GM21447 (cell line): ENCODE data around the gene LDLRAD3.

ENCODE experiments used
- ATAC-seq: cut with Tn5 transposase; IDR thresholded peaks from one replicate; pipeline ENCODE4 v1.9.1; 2021; ENCODE audit not compliant: unreplicated experiment

LDLRAD3 gene

DNA sequence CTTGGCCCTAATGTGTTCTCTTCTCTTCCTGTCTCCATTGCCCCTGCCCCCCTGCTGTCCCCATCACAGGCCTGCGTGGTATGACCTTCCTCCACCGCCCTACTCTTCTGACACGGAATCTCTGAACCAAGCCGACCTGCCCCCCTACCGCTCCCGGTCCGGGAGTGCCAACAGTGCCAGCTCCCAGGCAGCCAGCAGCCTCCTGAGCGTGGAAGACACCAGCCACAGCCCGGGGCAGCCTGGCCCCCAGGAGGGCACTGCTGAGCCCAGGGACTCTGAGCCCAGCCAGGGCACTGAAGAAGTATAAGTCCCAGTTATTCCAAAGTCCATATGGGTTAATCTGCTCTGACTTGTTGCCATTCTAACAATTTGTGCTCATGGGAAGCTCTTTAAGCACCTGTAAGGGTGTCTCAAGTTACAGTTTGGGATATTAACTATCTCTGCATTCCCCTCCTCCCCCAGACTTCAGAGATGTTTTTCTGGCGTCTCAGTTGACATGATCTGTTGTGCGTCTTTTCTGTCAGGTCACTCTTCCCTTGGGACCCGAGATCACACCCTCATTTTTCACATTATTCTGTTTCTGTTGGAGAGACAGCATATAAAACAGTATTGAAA, 285.3 kb downstream of the LDLRAD3 start:
- ATAC-seq: no peak

DNA sequence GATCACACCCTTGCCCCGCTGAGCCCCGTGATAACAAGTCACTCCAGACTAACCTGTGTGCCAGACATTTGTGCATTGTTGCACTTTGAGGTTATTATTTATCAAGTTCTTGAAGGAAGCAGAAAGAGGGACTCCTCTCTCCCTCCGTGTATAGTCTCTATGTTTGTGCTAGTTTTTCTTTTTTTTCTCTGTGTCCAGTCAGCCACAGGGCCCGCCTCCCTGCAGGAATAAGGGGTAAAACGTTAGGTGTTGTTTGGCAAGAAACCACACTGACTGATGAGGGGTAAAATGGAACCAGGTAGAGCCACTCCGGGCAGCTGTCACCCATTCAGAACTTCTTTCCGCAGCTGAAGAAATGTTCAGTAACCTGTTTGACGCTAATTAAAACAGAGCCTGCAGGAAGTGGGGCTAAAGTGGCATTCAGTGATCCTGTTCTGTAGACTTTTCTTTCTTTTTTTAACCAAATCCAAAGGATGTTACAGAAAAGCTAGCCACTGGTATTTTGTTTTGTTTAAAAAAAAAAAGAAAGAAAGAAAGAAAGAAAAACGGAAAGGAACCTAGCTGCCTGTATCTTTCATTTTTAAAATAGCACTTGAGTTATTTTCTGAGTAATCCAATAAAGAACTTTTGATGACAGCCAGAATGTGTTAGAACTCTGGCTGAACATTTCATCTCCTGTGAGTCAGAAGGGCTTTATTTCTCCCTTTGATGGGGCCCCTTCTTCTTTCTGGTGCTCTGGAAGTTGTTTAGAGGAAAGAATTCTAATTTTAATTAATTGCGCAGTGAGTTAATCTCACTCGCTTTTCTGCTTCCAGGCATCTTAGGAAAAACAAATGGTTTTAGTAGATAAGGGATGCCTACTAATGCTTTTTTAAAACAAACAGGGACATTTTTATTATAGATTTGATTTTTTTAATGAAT, 287.2 kb downstream of the LDLRAD3 start:
- no peak for ATAC-seq

DNA sequence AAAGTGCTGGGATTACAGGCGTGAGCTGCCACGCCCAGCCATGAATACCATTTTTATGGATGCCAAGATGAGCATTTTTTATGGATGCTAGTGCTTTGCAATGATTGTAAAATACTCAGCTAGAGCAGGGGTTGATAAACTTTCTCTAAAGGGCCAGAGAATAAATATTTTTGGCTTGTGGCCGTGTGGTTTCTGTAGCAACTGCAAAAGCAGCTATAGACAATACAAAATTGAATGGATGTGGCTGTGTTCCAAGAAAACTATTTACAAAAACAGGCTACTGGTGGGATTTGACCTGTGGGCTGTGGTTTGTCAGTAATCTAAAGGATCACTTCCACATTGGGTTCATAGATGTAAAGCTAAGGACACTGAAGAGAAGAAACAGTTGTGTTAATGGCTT, 289.3 kb downstream of the LDLRAD3 start:
- ATAC-seq: no peak

DNA sequence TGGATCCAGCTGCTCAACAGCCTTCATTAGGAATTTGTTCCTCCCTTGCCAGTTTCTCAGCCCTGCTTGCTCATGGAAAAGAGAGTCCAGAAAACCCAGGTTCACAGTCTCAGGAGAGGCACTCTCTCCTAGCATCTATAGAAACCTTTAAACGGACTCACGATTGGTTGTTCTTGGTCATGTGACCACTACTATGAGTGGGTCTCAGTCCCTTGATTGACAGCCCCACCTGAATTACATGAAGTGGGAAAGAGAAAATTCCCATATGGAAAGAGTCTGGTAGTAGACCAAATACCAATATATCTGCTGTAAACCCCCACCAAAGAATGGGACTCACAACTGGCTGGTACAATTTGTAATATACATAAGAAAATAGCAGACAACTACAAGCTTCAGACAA, 291.0 kb downstream of the LDLRAD3 start:
- no peak for ATAC-seq

GRCh38 chr11:36235750-36236149, 291.9 kb downstream of the LDLRAD3 start:
- ATAC-seq: no peak

DNA sequence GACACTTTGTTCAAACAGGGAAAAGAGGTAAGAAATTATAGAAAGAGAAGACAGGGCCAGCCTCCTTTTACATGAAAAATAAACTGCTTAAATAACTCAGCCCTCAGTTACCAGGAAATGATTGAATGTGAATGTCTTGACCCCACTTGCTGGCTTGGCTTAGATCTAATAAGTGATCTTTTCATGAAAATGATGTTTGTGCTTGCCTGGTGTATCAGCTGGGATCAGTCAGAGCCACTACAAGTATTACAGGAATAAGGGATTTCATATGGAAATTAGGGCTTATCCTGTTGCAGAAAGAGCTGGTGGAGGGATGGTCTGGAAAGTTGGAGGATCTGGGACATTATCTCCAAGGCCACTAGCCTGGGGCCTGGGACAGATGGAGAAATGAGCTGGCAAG, 293.5 kb downstream of the LDLRAD3 start:
- ATAC-seq: no peak

DNA sequence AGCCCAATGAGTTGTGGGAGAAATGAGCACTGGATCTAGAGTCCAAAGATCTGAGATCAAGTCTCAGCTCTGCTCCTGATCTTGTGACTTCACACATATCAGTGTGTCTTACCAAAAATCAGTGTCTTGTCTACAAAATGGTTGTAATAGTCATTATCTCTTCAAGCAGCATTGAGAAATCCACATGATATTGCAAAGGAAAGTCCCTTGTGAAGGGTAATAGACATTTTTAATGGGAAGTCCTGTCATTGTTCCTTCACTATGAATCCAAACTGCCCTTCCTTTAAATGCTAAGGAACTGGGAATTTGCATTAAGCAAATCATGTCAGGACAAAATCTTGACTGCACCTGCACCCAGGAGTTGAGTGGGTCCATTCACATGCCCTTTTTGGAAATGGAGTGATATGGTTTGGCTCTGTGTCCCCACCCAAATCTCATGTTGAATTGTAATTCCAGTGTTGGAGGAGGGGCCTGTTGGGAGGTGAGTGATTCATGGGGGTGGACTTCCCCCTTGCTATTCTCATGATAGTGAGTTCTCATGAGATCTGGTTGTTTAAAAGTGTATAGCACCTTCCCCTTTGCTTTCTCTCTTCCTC, 294.3 kb downstream of the LDLRAD3 start:
- no peak for ATAC-seq

DNA sequence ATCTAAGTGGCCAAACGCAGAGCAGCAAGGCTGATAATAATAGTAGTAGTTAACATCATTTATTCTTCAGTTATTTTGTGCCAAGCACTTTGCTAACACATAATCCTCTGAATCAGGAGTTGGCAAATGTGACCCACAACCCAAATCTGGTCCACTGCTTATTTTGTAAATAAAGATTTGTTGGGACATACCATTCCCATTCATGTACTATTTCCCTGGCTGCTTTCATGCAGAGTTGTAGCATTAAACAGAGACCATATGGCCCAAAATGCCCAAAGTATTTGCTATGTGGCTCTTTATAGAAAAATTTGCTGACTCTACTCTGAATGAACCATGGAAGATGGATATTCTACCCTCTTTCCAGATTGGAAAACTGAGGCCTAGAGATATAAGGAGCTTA, 295.0 kb downstream of the LDLRAD3 start:
- no peak for ATAC-seq

DNA sequence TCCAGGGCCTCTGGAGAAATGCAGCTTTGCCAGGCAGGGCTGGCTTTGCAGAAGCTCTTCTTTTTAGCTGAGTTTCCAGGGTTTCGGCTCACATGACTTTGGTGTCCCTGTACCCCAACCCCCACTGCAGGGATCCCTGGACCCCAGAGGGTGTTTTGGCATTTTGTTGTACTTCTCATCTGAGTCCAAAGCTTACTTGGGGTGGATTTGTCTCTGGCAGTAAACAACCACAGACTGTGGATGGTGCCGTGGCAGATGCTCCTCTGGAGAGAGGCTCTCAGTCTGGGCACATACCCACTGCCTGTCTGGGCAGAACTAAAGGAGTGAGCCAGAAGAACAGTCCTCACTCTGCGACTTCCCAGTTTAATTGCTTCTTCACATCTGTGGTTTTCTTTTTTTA, 295.8 kb downstream of the LDLRAD3 start:
- no peak for ATAC-seq

- no peak for ATAC-seq
Observed at GRCh38 chr11:36240173-36240572, 296.3 kb downstream of the LDLRAD3 start.

DNA sequence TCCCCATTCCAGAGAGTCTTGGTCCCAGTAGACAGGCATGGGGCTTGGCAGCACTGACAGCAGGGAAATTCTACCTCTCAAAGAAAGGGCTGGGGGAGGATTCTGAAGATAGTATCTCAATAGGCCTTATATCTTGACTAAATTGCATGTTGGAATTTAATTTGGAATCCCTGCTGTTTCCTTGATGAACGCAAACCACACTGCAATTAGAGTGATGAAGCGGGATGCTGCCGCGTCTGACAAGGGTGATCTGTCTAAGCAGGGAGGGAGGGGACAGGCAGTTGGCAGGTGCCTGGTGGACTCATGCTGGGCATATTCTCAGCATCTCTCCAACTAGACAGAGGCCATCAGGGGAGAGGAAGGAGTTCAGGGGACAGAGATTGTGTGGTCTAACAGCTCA, 296.9 kb downstream of the LDLRAD3 start:
- no peak for ATAC-seq

DNA sequence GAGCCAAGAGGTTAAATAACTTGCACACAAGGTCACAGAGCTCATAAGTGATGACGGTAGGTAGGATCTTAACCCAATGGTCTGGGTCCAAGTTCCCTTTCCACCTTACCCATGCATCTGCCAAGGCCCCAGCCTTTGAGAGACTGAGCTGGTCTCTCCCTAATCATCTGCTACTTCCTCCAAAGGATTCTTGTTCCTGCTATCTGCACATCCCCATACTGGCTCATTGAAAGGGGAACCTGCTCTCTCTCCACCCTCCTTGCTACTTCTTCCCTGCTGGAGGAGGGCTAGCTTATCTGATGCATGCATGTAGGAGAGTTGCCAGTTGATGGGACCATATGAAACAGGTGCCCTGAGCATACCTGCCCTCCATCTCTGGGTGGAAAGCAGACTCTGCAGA, 297.6 kb downstream of the LDLRAD3 start:
- ATAC-seq: no peak

DNA sequence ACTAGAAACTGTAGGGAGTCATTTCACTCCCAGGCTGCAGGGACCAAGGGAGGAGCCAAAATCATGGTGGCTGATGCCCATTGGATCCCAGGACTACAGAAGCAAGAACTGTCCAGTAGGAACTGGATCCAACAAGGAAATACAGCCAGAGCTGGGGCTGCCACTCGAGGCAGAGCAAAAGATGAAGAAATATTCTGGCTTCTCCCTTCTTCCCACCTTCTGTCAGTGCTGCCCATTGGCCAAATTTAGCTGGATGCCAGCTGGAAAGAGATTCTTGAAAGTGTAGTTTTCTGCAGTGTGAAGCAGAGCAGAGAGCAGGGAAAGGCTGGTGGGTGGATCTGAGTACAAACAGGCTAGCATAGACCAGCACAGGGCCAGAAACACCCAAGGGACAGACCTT, 299.8 kb downstream of the LDLRAD3 start:
- no peak for ATAC-seq

GRCh38 chr11:36247493-36247892, 303.6 kb downstream of the LDLRAD3 start:
- ATAC-seq: no peak

DNA sequence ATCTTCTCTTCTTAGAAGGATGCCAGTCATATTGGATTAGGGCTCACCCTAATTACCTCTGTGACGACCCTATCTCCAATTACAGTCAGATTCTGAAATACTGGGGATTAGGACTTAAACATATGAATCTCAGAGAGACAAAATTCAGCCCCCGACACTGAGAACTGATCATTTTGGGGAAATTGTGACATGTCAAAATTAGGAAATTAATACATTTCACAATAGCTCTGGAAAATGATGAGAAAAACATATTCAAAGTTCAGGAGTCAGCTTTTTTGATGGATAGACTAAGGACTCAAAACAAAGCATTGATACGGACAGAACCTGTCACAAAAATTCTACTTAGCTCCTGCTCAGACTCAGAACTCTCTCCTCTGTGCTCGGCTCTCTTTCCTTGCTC, 304.6 kb downstream of the LDLRAD3 start:
- no peak for ATAC-seq

GRCh38 chr11:36249246-36249645, 305.4 kb downstream of the LDLRAD3 start:
- no peak for ATAC-seq

DNA sequence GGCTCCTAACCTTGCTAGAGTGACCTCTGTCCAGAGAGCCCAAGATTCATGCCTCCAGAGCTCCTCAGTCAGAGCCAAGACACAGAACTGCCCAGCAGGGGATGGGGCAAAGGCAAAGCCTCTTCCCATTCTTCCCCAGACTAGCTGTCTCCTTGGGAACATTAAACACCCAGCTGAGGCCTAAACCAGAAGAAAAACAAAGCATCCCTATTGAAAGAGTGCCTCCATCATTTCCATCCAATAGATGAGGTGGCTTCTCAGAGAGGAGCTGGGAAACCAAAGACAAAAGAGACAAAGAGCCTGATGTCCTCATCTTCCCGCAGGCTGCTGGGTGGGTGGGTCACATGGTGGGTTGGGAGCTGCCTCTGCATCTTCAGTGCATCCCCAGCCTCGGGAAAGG, 308.0 kb downstream of the LDLRAD3 start:
- no peak for ATAC-seq

GRCh38 chr11:36253238-36253637, 309.4 kb downstream of the LDLRAD3 start:
- no peak for ATAC-seq

DNA sequence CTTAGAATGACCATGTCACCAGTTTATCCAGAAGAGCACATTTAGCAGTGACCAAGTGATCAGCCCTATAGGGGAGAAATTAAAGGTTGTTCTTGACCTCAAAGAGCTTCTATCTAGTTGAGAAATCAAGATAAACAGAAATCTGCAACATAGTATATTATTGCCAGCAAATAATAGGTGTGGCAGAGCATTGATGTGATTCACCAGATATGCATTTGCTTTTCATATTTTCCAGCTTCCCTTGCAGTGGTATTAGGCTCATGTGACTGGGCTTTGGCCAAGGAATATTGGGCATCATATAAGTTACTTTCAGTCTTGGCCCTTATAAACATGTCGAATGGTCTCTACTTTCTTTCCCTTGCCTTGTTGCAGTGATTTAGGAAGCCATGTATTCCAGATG, 310.9 kb downstream of the LDLRAD3 start:
- no peak for ATAC-seq

- no peak for ATAC-seq
Observed at GRCh38 chr11:36257351-36257750, 313.5 kb downstream of the LDLRAD3 start.

- ATAC-seq: no peak
Observed at GRCh38 chr11:36258730-36259360, 315.0 kb downstream of the LDLRAD3 start.

- no peak for ATAC-seq
Observed at GRCh38 chr11:36261094-36261493, 317.2 kb downstream of the LDLRAD3 start.
